NCI-H2029 (cell line): ENCODE results near the gene FREY1.
"Not testable (repeated sequence)": the region's sequence is repeated elsewhere in the genome, so short reads cannot be mapped to it uniquely, and the experiment has no call there.

ENCODE experiments used
- DNase-seq: peaks from one replicate; lab custom pipeline; 2025; lab: John Stamatoyannopoulos, UW

FREY1 gene

GRCh38 chr11:45913942-45914635 is 7.0 kb upstream of the FREY1 start:
- no peak for DNase-seq

GRCh38 chr11:45913514-45913913 is 6.4 kb upstream of the FREY1 start:
- no peak for DNase-seq

- no peak for DNase-seq
These were observed 3.6 kb upstream of the FREY1 start for GRCh38 chr11:45910623-45911022.

GRCh38 chr11:45909594-45910475 is 2.8 kb upstream of the FREY1 start:
- no peak for DNase-seq

GRCh38 chr11:45907911-45908370 is 870 bp upstream of the FREY1 start:
- no peak for DNase-seq

- DNase-seq = no peak
These were observed 882 bp downstream of the FREY1 start for GRCh38 chr11:45906096-45906682.

- DNase-seq = not testable (repeated sequence)
These were observed 1.5 kb downstream of the FREY1 start for GRCh38 chr11:45905576-45905975.

- no peak for DNase-seq
These were observed 2.0 kb downstream of the FREY1 start for GRCh38 chr11:45905095-45905494.

- DNase-seq = no peak
These were observed 2.7 kb downstream of the FREY1 start for GRCh38 chr11:45904309-45904915.

GRCh38 chr11:45902452-45903380 is 4.4 kb downstream of the FREY1 start:
- DNase-seq = no peak

- DNase-seq = no peak
These were observed 5.4 kb downstream of the FREY1 start for GRCh38 chr11:45901626-45902025.

GRCh38 chr11:45900916-45901617 is 6.0 kb downstream of the FREY1 start:
- DNase-seq = no peak

- DNase-seq = not testable (repeated sequence)
These were observed 6.8 kb downstream of the FREY1 start for GRCh38 chr11:45900175-45900800.

- DNase-seq = peak; percentile 93
These were observed 7.5 kb downstream of the FREY1 start for GRCh38 chr11:45899448-45900174.

- DNase-seq = no peak
These were observed 8.0 kb downstream of the FREY1 start for GRCh38 chr11:45899086-45899447.

- DNase-seq = no peak
These were observed 9.5 kb downstream of the FREY1 start for GRCh38 chr11:45897556-45897955.

GRCh38 chr11:45896422-45896984 is 10.6 kb downstream of the FREY1 start:
- peak; percentile 79 for DNase-seq

- no peak for DNase-seq
These were observed 11.4 kb downstream of the FREY1 start for GRCh38 chr11:45895553-45896259.
